Trophoblast cell (in vitro differentiated cells and primary cell): ENCODE data around the gene SPAAR.
A peak's percentile ranks its signal among the peaks of the same experiment; 100 is the strongest.

ENCODE experiments used
- DNase-seq, 2 donors: peaks; one replicate each; pipeline ENCODE4 v3.0.0-alpha.2; 2016
- H2AFZ ChIP-seq: 2 replicates; pipeline ENCODE4 v1.6.1; 2013; ENCODE audit warnings: low read length, moderate library complexity, mild to moderate bottlenecking; ENCODE audit not compliant: insufficient read depth, poor library complexity
- H2AK5ac ChIP-seq: 2 replicates; pipeline ENCODE4 v1.6.1; 2013; ENCODE audit warnings: mild to moderate bottlenecking, low read length
- H2BK120ac ChIP-seq: 2 replicates; pipeline ENCODE4 v1.6.1; 2013; ENCODE audit warnings: low read length, mild to moderate bottlenecking, moderate library complexity; ENCODE audit not compliant: insufficient read depth, poor library complexity
- H2BK12ac ChIP-seq: 2 replicates; pipeline ENCODE4 v1.6.1; 2013; ENCODE audit warnings: mild to moderate bottlenecking, low read length, moderate library complexity
- H2BK5ac ChIP-seq: 2 replicates; pipeline ENCODE4 v1.6.1; 2013; ENCODE audit warnings: low read length, low read depth, moderate library complexity, mild to moderate bottlenecking; ENCODE audit not compliant: poor library complexity
- H3K14ac ChIP-seq: 2 replicates; pipeline ENCODE4 v1.6.1; 2013; ENCODE audit warnings: mild to moderate bottlenecking, low read length
- H3K18ac ChIP-seq: 2 replicates; pipeline ENCODE4 v1.6.1; 2013; ENCODE audit warnings: mild to moderate bottlenecking, low read length
- H3K23ac ChIP-seq: 2 replicates; pipeline ENCODE4 v1.6.1; 2013; ENCODE audit warnings: low read length
- H3K27ac ChIP-seq: 2 replicates; pipeline ENCODE4 v1.5.1; 2013; ENCODE audit warnings: low read depth, mild to moderate bottlenecking, inconsistent platforms, low read length, moderate library complexity
- H3K27me3 ChIP-seq: 2 replicates; pipeline ENCODE4 v1.6.1; 2013; ENCODE audit warnings: inconsistent platforms, mild to moderate bottlenecking, low read length, moderate library complexity; ENCODE audit not compliant: insufficient read depth
- H3K36me3 ChIP-seq, 2 experiments: 1 replicate in 1 of 2; 2 replicates in 1 of 2; pipeline ENCODE4 v1.6.1; 2013; ENCODE audit warnings: low read length in 2 of 2, mild to moderate bottlenecking in 2 of 2, moderate library complexity in 1 of 2; ENCODE audit not compliant: insufficient read depth in 2 of 2, control insufficient read depth in 1 of 2
- H3K4ac ChIP-seq: 2 replicates; pipeline ENCODE4 v1.6.1; 2013; ENCODE audit warnings: low read depth, mild to moderate bottlenecking, low read length, moderate library complexity
- H3K4me1 ChIP-seq, 2 experiments: 1 replicate in 1 of 2; 2 replicates in 1 of 2; pipeline ENCODE4 v1.6.1; 2013; ENCODE audit warnings: low read length in 2 of 2, mild to moderate bottlenecking in 2 of 2, moderate library complexity in 1 of 2; ENCODE audit not compliant: insufficient read depth in 2 of 2, control insufficient read depth in 1 of 2
- H3K4me2 ChIP-seq: 2 replicates; pipeline ENCODE4 v1.6.1; 2013; ENCODE audit warnings: inconsistent platforms, mild to moderate bottlenecking, low read length, moderate library complexity
- H3K4me3 ChIP-seq: 2 replicates; pipeline ENCODE4 v1.5.1; 2013; ENCODE audit warnings: mild to moderate bottlenecking, low read depth, low read length, inconsistent platforms
- H3K79me1 ChIP-seq: one replicate; pipeline ENCODE4 v1.6.1; 2013; ENCODE audit warnings: low read length
- H3K79me2 ChIP-seq: 2 replicates; pipeline ENCODE4 v1.6.1; 2013; ENCODE audit warnings: low read length, mild to moderate bottlenecking; ENCODE audit not compliant: control insufficient read depth, insufficient read depth, poor library complexity
- H3K9ac ChIP-seq: 2 replicates; pipeline ENCODE4 v1.6.1; 2013; ENCODE audit warnings: mild to moderate bottlenecking, low read length
- H3K9me3 ChIP-seq: 2 replicates; pipeline ENCODE4 v1.6.1; 2013; ENCODE audit warnings: low read depth, mild to moderate bottlenecking, control low read depth, inconsistent platforms, low read length; ENCODE audit not compliant: insufficient read depth
- H4K12ac ChIP-seq: 2 replicates; pipeline ENCODE4 v1.6.1; 2013; ENCODE audit warnings: low read depth, mild to moderate bottlenecking, low read length, moderate library complexity
- H4K8ac ChIP-seq: 2 replicates; pipeline ENCODE4 v1.6.1; 2013; ENCODE audit warnings: low read depth, mild to moderate bottlenecking, low read length, moderate library complexity
- H4K91ac ChIP-seq: one replicate; pipeline ENCODE4 v1.6.1; 2013; ENCODE audit warnings: low read depth, mild to moderate bottlenecking, low read length, moderate library complexity
- WGBS: extraction: QIAGEN DNeasy Blood & Tissue Kit; methylation state at CpG from one replicate; pipeline ENCODE4 v1.1.7; 2013; ENCODE audit warnings: missing lambda C conversion rate; ENCODE audit not compliant: insufficient read length, insufficient coverage; ENCODE audit errors: extremely low coverage; 5-methylcytosine and 5-hydroxymethylcytosine counted together

The SPAAR gene

DNA sequence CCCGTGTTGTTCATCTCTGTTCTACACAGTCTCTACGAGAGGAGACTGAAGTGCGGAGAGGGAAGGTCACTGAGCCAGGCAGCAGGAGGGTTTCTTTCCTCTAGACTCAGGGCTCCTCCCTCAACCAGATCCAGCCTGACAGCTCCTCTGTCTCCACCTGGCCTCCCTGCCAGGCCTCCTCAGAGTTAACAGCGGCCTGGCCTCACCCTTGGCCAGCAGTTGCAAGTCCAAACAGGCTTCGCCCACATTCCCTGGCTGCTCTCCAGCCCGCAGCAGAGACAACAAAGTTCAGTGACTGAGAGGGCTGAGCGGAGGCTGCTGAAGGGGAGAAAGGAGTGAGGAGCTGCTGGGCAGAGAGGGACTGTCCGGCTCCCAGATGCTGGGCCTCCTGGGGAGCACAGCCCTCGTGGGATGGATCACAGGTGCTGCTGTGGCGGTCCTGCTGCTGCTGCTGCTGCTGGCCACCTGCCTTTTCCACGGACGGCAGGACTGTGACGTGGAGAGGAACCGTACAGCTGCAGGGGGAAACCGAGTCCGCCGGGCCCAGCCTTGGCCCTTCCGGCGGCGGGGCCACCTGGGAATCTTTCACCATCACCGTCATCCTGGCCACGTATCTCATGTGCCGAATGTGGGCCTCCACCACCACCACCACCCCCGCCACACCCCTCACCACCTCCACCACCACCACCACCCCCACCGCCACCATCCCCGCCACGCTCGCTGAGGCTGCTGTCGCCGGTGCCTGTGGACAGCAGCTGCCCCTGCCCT lies 3.2 kb upstream of the SPAAR start, which contains the start of gene HRCT1:
Gene HRCT1, plus strand, starts transcription at position 291 of the 768 bp plus-strand sequence. Its CDS starts 86 bp downstream, at position 377.
- H2AFZ ChIP-seq, result peak within 1 kb of the TSS; percentile 23
- H3K27ac ChIP-seq, result no peak within 1 kb of the TSS
- H3K14ac ChIP-seq, result peak within 1 kb of the TSS; percentile 5
- no peak within 1 kb of the TSS for H3K18ac ChIP-seq
- H3K79me1 ChIP-seq, result peaks cover 23% of the 10 kb centered on the region
- no peak within 1 kb of the TSS for H3K4ac ChIP-seq
- H3K79me2 ChIP-seq, result peaks cover 3% of the 10 kb centered on the region
- peak within 1 kb of the TSS; percentile 37 for H2AK5ac ChIP-seq
- H3K4me2 ChIP-seq, result no peak within 1 kb of the TSS
- H2BK5ac ChIP-seq, result no peak within 1 kb of the TSS
- H3K27me3 ChIP-seq, result no peaks in the 10 kb centered on the region
- no CpG with 5 or more reads among the region's 30 CpGs for WGBS
- H3K9ac ChIP-seq, result no peak within 1 kb of the TSS
- peak within 1 kb of the TSS; percentile 36 for H2BK120ac ChIP-seq
- H2BK12ac ChIP-seq, result peak within 1 kb of the TSS; percentile 39
- no peaks in the 10 kb centered on the region for H3K9me3 ChIP-seq
- H4K8ac ChIP-seq, result peak within 1 kb of the TSS; percentile 8
- peaks cover 42 to 56% of the 10 kb centered on the region in 2 experiments for H3K4me1 ChIP-seq
- DNase-seq, result peak; percentile 91 to 95
- H3K4me3 ChIP-seq, result no peak within 1 kb of the TSS
- peak within 1 kb of the TSS; percentile 9 for H4K91ac ChIP-seq
- no peak within 1 kb of the TSS for H3K23ac ChIP-seq
- H4K12ac ChIP-seq, result no peak within 1 kb of the TSS
- H3K36me3 ChIP-seq, result no peaks in the 10 kb centered on the region

DNA sequence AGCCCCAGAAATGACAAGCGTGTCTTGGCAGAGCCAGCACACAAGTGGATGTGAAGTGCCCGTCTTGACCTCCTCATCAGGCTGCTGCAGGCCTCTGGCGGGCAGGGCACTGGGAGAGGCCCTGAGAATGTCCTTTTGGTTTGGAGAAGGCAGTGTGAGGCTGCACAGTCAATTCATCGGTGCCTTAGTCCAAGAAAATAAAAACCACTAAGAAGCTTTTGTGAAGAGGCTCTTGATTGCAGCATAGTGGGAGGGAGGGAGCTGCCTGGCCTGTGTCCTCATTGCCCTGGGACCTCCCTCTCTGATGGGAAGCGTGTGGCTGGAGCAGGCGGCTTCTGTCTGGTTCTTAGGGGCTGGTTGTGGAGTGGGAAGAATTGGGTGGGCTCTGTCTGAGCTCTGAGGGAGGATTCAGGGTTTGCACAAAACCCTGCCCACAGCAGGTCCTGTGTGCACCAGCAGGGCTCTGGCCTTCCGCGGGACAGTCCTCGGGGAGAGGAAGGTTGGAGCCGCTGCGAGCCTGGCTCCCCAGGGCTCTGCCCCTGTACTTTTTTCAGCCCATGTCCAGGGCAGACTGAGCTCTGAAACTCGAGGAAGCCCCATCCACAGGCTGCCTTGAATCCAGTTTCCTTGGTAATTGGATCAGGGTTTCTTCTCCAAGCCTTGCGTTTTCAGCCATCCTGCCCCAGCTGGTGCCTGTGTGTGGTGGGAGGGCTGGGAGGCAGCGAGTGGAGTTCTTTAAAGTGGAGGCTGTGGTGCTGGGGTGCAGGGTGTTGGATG lies 2.2 kb upstream of the SPAAR start:
- peak overlapping the region; percentile 13 for H3K4ac ChIP-seq
- H3K27me3 ChIP-seq, result no peaks in the 10 kb centered on the region
- peaks cover 42 to 56% of the 10 kb centered on the region in 2 experiments for H3K4me1 ChIP-seq
- peak overlapping the region; percentile 7 for H2BK12ac ChIP-seq
- H3K27ac ChIP-seq, result peak overlapping the region; percentile 60
- peak overlapping the region; percentile 36 for H3K14ac ChIP-seq
- peak overlapping the region; percentile 50 for H2BK5ac ChIP-seq
- H2AK5ac ChIP-seq, result peak overlapping the region; percentile 36
- WGBS, result no CpG with 5 or more reads among the region's 14 CpGs
- peaks cover 23% of the 10 kb centered on the region for H3K79me1 ChIP-seq
- H2AFZ ChIP-seq, result no peak overlapping the region
- H3K23ac ChIP-seq, result no peak overlapping the region
- H3K4me2 ChIP-seq, result peak overlapping the region; percentile 38
- no peaks in the 10 kb centered on the region for H3K36me3 ChIP-seq
- no peaks in the 10 kb centered on the region for H3K9me3 ChIP-seq
- H2BK120ac ChIP-seq, result peak overlapping the region; percentile 36
- peaks cover 3% of the 10 kb centered on the region for H3K79me2 ChIP-seq
- peak overlapping the region; percentile 49 for H4K8ac ChIP-seq
- H3K9ac ChIP-seq, result no peak overlapping the region
- peak overlapping the region; percentile 15 for H3K18ac ChIP-seq
- DNase-seq, result peak; percentile 25 to 31
- peak overlapping the region; percentile 70 for H4K91ac ChIP-seq
- H4K12ac ChIP-seq, result peak overlapping the region; percentile 28
- H3K4me3 ChIP-seq, result no peak overlapping the region

DNA sequence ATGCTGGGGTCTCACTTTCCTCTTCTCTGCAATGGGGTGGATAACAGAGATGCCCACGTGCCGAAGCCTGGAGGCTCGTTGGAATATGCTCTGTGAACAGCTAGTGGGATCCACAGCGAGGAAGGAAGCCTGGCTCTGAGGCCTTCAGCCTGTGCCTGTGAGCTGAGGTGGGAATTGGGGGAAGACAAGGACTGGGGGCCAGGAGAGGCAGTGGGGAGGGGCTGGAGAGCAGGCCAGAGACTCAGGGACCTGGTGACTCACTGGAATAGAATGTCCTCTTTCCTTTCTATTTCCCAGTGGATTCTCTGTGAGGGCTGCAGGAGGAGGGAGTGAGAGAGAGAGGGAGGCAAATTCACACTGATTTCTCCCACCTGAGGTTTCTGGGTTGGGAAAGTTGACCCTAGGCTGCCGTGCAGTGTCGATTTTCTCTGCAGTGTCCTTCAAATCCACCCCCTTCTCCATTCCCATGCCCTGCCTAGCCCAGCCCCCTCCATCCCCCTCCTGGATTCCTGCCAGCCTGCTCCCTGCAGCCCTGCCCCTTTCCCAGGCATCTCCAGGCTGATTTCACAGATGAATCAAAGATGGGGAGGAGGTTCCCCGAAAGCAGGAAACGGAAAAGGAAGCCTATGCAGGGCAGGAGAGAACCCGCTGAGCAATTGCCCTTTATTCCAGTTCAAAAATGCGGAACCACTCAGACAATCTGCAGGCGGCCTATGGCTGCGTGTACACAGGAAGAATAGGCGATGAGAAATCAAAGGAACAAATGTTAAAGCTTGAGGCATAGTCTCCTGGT lies 1.4 kb upstream of the SPAAR start:
- peak overlapping the region; percentile 59 for H4K8ac ChIP-seq
- peak overlapping the region; percentile 28 for H4K12ac ChIP-seq

More for the DNA sequence above, 1.4 kb upstream of the SPAAR start:
- no peaks in the 10 kb centered on the region for H3K27me3 ChIP-seq
- H3K14ac ChIP-seq, result peak overlapping the region; percentile 36
- peaks cover 42 to 56% of the 10 kb centered on the region in 2 experiments for H3K4me1 ChIP-seq
- peaks cover 3% of the 10 kb centered on the region for H3K79me2 ChIP-seq
- peak overlapping the region; percentile 38 for H3K4me2 ChIP-seq
- H2BK120ac ChIP-seq, result peak overlapping the region; percentile 45
- peak; percentile 25 to 53 for DNase-seq
- H3K4me3 ChIP-seq, result no peak overlapping the region
- peak overlapping the region; percentile 67 for H2BK12ac ChIP-seq
- H3K18ac ChIP-seq, result peak overlapping the region; percentile 16
- no peak overlapping the region for H3K9ac ChIP-seq
- peak overlapping the region; percentile 53 for H2AFZ ChIP-seq
- H4K91ac ChIP-seq, result peak overlapping the region; percentile 70
- peaks cover 23% of the 10 kb centered on the region for H3K79me1 ChIP-seq
- WGBS, result no CpG with 5 or more reads among the region's 13 CpGs
- H3K36me3 ChIP-seq, result no peaks in the 10 kb centered on the region
- peak overlapping the region; percentile 18 for H2AK5ac ChIP-seq
- H3K23ac ChIP-seq, result no peak overlapping the region
- H3K9me3 ChIP-seq, result no peaks in the 10 kb centered on the region
- H3K27ac ChIP-seq, result peak overlapping the region; percentile 78
- H2BK5ac ChIP-seq, result peak overlapping the region; percentile 50
- peak overlapping the region; percentile 13 for H3K4ac ChIP-seq
